Stimulated activated CD4-positive, alpha-beta T cell treated with anti-CD3 and anti-CD28 coated beads, Interleukin-15, amount 100 ng/mL, for 48 hours (primary cell): ENCODE data around the gene TANGO6.
A peak's percentile ranks its signal among the peaks of the same experiment; 100 is the strongest.
"Not testable (repeated sequence)": the region's sequence is repeated elsewhere in the genome, so short reads cannot be mapped to it uniquely, and the experiment has no call there.

Experiments used
- DNase-seq, 2 donors: peaks; one replicate each; pipeline ENCODE4 v3.0.0-alpha.2; 2020; ENCODE audit warnings: low read depth in 2 of 2

TANGO6 gene

DNA sequence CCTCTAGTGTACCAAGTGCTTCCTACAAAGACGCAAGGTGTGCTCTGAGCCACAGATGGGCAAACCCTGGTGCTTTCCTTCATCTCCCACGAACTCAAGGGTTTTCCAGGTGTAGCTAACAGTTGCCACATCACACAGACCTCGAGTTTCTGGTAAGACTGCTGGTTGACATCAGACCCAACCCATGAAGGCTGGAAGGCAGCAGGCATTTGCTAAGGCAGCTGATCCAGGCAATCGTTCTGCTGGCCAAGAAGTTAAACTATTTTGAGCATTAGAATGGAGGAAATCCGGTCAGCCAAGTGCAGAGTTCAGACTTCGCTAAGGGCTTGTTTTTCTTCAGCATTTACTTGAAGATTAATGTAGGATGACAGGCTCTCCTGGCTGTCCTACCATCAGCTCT, 273.6 kb downstream of the TANGO6 start:
- DNase-seq: no peak

DNA sequence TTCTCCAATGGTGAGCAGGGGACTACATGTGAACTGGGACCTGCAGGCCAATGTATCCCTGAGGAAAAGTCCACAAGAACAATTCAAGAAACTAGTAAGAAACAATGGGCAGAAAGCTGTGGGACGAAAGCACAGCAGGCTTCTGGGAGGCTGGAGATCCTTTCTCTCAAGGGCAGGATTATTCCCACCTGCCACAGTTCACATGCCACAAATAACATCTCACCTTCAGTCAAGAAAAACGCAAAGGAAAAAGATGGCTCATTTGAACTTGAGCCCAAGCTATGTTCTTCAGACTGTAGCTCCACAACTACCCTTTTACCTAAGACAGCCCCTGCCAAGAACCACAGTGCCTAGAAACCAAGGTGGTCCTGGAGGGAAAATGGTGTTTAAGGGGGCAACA, 275.1 kb downstream of the TANGO6 start:
- DNase-seq: no peak

DNA sequence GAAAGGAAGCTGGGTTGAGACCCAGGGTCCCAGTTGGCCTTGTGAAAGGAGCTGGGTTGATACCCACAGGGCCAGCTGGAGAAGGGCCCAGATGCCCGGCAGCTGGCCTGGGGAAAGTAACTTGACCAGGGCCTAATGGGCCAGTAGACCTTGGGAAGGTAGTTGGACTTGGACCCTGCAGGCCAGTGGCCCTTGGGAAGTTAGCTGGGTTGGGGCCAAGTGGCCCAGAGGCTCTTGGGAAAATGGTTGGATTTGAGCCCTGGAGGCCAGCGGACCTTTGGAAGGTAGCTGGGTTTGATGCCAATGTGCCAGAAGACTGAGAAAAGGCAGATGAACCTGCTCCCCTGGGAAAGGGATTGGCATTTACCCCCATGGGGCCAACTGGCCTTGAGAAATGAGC, 275.7 kb downstream of the TANGO6 start:
- DNase-seq: no peak

DNA sequence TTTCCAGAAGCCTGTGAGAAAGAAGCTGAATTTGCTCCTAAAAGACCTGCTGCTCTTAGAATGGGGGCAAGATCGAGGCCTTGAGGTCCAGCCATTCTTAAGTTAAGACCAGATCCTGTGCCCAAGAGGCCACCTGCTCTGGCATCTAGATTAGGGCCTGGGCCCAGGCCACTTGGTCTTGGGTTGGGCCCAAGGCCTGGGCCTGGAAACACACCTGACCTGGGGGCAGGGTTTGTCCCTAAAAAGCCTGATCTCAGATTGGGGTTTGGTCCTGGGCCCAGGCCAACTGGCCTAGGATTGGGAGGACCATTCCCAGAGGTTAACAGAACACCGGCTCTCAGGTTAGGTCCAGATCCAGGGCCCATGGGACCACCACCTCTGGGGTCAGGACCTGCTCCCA, 276.2 kb downstream of the TANGO6 start:
- DNase-seq: no peak

DNA sequence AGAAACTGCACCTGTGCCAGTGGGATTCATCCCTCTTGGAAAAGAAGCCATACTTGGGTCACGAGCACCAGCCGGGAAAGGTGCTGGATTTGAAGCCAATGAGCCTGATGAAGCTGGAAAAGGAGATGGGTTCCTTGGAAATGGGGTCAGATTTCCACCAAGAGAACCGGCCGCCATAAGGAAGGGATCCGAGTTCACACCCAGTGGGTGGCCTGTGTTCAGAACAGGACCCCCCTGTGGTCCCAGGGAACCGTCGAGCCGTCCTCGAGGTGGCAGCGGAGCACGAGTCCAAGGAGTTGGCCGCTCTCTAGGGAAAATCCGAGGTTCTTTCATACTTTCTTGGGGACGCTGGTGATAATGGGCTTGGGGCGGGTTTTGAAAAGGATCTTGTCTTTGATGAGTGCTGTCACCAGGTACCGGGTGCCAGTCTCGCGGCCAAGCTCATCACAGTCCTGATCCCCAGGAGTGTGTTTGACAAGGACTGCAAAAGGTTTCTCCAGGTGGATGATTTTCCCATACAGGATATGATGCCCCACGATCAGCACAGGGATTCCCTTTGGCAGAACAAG, 276.8 kb downstream of the TANGO6 start:
- DNase-seq: no peak

DNA sequence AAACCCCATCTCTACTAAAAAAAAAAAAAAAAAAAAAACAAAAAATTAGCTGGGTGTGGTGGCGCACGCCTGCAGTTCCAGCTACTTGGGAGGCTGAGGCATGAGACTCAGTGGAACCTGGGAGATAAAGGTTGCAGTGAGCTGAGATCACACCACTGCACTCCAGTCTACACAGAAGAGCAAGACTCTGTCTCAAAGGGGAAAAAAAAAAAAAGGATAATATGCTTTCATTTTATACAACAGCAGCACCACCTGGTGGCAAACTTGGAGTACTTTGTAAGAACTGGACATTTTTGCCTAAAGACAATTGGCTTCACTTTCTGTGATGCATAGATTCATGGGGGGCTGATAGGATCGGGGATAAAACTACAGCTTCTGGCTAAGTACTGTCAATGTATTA, 280.6 kb downstream of the TANGO6 start:
- peak; percentile 17 to 43 for DNase-seq

DNA sequence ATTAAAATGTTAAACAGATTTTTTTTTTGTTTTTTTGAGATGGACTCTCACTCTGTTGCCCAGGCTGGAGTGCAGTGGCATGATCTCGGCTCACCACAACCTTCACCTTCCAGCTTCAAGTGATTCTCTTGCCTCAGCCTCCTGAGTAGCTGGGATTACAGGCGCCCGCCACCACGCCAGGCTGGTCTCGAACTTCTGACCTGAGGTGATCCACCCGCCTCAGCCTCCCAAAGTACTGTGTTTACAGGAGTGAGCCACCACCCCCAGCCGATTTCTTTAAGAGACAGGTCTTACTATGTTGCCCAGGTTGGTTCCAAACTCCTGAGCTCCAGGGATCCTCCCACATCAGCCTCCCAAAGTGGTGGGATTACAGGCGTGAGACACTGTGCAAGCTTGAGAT, 281.1 kb downstream of the TANGO6 start:
- not testable (repeated sequence) for DNase-seq

DNA sequence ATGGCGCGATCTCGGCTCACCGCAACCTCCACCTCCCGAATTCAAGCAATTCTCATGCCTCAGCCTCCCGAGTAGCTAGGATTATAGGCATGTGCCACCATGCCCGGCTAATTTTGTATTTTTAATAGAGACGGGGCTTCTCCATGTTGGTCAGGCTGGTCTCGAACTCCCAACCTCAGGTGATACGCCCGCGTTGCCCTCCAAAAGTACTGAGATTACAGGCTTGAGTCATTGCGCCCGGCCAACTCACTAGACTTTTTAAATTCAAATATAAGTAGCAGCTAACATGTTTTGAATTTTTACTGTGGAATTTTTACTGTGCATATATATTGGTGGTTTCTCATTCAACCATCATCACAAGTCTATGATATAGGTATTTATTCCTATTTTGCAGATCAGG, 281.6 kb downstream of the TANGO6 start:
- DNase-seq: not testable (repeated sequence)

DNA sequence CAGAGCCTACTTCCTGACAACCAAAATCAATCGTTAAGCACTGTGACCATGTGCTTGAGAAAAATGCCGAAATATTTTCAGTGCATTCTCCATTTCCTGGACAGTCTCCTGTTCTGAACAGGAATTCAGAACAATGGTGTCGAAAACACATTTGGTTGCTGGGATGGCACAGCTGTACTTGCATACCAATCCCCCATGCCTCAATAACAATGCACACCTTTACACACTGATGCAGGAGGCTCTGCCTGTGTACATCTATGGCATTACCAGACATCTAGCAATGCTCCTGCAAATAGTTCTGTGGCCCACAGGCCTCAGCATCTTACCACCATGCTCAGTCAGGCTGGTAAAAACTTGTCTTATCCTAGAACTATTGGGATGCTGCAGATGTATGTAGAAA, 282.9 kb downstream of the TANGO6 start:
- DNase-seq: no peak

DNA sequence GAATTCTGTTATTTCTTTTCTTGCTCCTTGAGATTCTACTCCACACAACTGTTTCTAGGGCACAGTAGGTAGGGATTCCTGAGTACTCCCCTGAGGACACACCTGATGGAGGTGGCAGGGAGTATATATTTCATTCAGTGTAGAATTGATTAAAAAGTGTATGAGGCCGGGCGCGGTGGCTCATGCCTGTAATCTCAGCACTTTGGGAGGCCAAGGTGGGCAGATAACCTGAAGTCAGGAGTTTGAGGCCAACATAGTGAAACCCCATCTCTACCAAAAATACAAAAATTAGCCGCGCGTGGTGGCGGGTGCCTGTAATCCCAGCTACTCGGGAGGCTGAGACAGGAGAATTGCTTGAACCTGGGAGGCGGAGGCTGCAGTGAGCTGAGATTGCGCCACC, 283.5 kb downstream of the TANGO6 start:
- DNase-seq: not testable (repeated sequence)

DNA sequence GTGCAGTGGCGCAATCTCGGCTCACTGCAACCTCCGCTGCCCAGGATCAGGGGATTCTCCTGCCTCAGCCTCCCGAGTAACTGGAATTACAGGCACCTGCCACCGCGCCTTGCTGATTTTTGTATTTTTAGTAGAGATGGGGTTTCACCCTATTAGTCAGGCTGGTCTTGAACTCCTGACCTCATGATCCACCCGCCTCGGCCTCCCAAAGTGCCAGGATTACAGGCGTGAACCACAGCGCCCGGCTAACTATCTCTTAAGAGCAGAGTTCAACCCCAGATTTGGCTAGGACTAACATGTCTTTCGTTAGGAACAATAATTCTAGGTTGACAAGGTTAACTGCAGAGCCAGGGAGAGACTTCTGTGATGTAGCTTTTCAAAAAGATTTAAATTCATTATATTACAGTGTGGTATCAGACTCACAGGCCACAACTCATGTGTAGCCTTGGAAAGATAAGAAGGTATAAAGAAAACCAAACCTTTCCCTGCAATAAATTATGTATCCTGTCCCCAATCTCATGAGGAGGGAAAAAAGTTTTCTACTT, 284.7 kb downstream of the TANGO6 start:
- no peak for DNase-seq

DNA sequence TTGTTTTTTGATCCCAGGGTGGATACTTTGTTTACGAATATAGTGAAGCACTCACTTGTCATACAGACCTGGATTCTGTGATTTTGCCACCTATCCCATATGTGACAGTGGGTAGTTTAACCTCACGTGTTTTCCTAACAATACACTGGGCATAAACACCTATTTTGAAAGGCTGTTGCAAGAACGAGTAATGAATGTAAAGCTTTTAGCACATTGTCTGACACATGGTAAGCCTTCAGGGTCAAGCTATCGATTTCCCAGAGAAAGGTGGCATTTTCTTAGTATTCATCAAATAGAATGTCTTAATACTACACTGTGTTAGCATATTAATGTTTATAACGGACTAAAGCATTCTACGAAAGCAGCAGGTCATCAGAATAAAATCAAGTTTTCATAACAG, 287.1 kb downstream of the TANGO6 start:
- no peak for DNase-seq

DNA sequence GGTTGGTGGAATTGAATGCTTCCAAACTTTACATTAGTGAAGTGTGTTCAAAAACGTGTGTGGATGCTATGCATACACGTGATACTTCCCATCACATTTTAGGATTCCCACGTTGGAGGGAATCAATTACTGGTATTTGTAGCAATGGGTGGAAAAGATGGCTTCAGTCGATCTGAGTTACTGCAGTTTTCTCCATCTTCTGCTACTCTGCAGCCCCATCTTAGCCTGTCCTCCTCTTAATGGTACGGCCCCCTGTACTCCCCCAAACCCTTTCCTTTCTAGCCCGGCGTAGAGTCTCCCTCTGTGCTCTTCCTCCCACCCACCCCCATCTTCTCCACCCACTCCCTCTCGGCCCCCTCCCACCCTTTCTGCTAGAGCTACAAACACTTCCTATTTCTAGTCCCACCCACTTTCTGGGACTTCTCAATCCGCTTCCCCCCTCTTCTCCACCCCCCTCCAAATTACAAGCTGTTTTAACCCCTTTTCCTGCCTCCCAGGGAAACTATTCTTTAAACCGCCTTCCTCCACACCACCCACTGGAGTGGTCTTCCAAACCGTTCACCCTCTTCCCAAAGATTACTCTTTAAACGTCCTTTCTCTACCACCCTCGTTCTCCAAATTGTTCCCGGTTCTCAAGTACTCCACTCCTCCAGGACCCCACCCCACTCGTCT, 288.0 kb downstream of the TANGO6 start:
- DNase-seq: no peak

DNA sequence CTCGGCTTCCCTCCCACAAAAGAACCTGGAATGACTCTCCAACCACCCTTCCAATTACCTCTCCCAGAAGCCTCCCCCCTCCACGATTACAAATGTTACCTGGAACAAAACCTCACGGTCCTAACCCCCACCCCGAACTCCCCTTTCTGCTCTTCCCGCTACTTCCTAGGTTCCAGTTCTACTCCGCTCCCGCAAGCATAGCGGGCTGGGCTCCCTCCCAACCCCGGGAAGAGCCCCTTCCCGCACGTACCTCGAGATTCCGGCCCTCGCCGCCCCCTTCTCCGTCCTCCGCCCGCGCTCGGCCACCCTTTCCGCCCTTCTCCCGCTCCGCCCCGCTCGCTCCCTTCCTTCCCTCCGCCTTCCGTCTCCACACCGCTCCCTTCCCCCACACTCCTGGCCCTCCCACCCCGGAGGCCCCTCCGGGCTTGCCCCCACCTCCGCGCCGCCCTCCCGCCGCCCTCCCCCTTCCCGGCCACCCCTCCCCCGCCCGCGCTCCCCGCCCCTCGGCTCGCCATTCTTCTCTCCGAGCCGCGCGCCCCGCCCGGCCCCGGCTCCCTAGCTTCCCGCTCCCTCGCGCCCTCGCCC, 288.6 kb downstream of the TANGO6 start:
- peak; percentile 71 to 76 for DNase-seq

DNA sequence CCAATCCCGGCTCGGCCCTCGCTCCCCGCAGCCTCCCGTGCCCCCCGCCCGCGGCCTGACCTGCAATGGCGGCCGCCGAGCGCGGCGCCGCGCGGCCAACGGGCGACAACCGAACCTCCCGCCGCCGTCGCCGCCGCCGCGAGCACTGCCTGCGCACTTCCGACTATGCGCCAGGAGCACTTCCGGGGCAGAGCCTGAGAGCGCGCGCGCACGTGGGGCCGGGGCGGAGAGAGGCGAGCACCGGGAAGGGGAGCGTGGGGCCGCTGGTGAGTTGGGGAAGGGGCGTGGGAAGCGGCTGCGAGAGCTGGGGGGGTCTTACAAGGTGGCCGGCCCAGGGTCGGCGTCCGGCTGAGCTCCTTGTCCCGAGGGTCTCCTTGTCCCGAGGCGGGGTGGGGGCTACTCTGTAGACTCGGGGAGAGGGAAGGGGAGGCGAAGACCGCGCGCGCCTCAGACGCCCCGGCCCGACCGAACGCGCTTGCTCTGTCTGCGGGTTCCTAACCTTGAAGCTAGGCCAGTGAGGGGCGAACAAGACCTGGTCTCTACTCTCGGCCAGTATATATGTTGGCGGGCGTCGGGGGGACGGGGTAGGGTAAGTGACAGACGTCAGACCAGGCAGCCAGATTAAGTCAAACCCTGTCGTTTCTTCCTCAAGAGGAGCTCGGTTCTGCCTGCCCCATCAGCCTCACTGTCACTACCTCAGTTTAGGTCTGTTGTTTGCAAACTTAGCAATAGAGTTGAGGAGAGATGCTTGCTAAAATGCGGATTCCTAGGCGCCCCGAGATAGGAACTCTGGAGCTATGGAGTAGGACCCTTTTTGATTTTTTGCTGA, 289.3 kb downstream of the TANGO6 start, which contains the start of the genes CHTF8 and UTP4:
CHTF8 (minus strand) TSS at position 165 of the 829 bp plus-strand sequence. CDS start 11,130 bp downstream, outside the sequence.
UTP4 (plus strand) TSS at position 226 of the 829 bp plus-strand sequence. CDS start 811 bp downstream, outside the sequence.
- peak; percentile 76 to 82 for DNase-seq

DNA sequence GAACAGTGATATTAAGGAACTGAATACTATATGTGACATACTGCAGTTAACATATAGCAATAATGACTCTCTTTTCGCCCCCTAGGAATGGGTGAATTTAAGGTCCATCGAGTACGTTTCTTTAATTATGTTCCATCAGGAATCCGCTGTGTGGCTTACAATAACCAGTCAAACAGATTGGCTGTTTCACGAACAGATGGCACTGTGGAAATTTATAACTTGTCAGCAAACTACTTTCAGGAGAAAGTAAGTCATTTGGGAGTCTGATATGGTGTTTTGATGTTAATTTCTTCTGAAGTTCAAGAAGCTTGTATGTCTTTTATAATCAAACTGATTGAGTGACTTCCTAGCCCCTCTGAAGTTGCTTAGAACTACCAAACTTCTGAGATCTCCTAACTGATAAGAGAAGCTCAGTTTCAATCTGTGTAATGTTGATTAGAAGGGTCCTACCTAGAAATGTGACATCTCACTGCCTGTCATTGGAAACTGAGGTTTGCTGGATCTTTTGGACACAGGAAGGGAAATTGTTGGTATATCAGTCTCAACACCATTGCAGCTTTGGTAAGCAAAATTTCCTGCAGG, 290.1 kb downstream of the TANGO6 start:
- no peak for DNase-seq
